ENCODE measurements around the gene FALEC.
"Not testable (repeated sequence)": the region's sequence is repeated elsewhere in the genome, so short reads cannot be mapped to it uniquely, and the experiment has no call there.

FALEC gene

GRCh38 chr1:150576794-150577556, 61.4 kb downstream of the FALEC start:
- no peak for DNase-seq

- DNase-seq, result no peak
Measured at GRCh38 chr1:150577557-150578271, 62.2 kb downstream of the FALEC start.

GRCh38 chr1:150578272-150579109, 62.9 kb downstream of the FALEC start:
- no peak for DNase-seq

- DNase-seq, result peak; percentile 80
Measured at GRCh38 chr1:150579110-150579944, 63.8 kb downstream of the FALEC start, which contains the start of gene MCL1. MCL1 (minus strand) TSS chr1:150579610; CDS start chr1:150579530, 80 bp downstream.

GRCh38 chr1:150579945-150580642, 64.5 kb downstream of the FALEC start:
- no peak for DNase-seq

- DNase-seq, result not testable (repeated sequence)
Measured at GRCh38 chr1:150580966-150581365, 65.4 kb downstream of the FALEC start.

- DNase-seq, result not testable (repeated sequence)
Measured at GRCh38 chr1:150581437-150581836, 65.9 kb downstream of the FALEC start.

- not testable (repeated sequence) for DNase-seq
Measured at GRCh38 chr1:150581962-150582361, 66.4 kb downstream of the FALEC start.

GRCh38 chr1:150582371-150582770, 66.8 kb downstream of the FALEC start:
- DNase-seq, result no peak

Data from activated CD4-positive, alpha-beta T cell treated with anti-CD3 and anti-CD28 coated beads, Interleukin-2, amount 50 U/mL, for 1 hour (primary cell).